Left cardiac atrium (tissue), 2 donors: Measurements from ENCODE around the gene RHEBL1. TPM values are rescaled to one million over a fixed set of nuclear protein-coding genes. Genes with fewer than 3 reads are reported as not detected.

ENCODE experiments used
- total RNA-seq, 2 donors: library from RNA; stranded (reverse); fragmentation: NEBNext Ultra II Directional; extraction: Animal tissue kit (Norgen Biotek cat#: 25700); gene quantifications; one replicate each; pipeline ENCODE4 v1.2.1, GENCODE V29; 2021
- donor health status: DM: no; HTN: yes; CAD: no; lungs with severe emphysema.
- donor health status: DM: yes; HTN: yes; CAD: no.

The RHEBL1 gene
- total RNA-seq, 2 donors from 2014 or later, result 0.24 to 0.41 TPM

Other genes with a start within 250 kb of the RHEBL1 start
- 10 to 100 TPM; 34.7 to 37.5 TPM for gene DDX23, start 217.8 kb downstream of the RHEBL1 start, total RNA-seq
- gene RND1, start 204.1 kb downstream of the RHEBL1 start, total RNA-seq, result under 1 TPM; 0.56 to 0.79 TPM
- gene FKBP11, start 144.5 kb downstream of the RHEBL1 start, total RNA-seq, result 10 to 100 TPM; 14.5 to 25.0 TPM
- gene ARF3, start 112.5 kb downstream of the RHEBL1 start, total RNA-seq, result 10 to 100 TPM; 72.2 to 90.5 TPM
- gene WNT10B, start 98.2 kb downstream of the RHEBL1 start, total RNA-seq, result 1 to 10 TPM in 1 of 2 donors, under 1 TPM in 1; 0.65 to 1.0 TPM
- gene WNT1, start 91.7 kb downstream of the RHEBL1 start, total RNA-seq, result not detected
- gene DDN, start 70.6 kb downstream of the RHEBL1 start, total RNA-seq, result under 1 TPM; 0.29 to 0.84 TPM
- gene PRKAG1, start 51.2 kb downstream of the RHEBL1 start, total RNA-seq, result 10 to 100 TPM; 70.2 to 72.2 TPM
- 10 to 100 TPM; 44.1 to 47.4 TPM for gene KMT2D, start 9.2 kb downstream of the RHEBL1 start, total RNA-seq
- gene DHH, start 24.8 kb upstream of the RHEBL1 start, total RNA-seq, result 1 to 10 TPM in 1 of 2 donors, under 1 TPM in 1; 0.97 to 1.0 TPM
- gene LMBR1L, start 40.9 kb upstream of the RHEBL1 start, total RNA-seq, result 10 to 100 TPM; 24.4 to 46.0 TPM
- gene TUBA1B, start 61.4 kb upstream of the RHEBL1 start, total RNA-seq, result 100 to 1,000 TPM; 577 to 615 TPM
- 100 to 1,000 TPM; 119 to 134 TPM for gene TUBA1A, start 119.1 kb upstream of the RHEBL1 start, total RNA-seq
- gene TUBA1C, start 195.1 kb upstream of the RHEBL1 start, total RNA-seq, result 10 to 100 TPM; 68.0 to 99.9 TPM
- under 1 TPM in 1 of 2 donors, not detected in 1; 0.59 TPM for gene PRPH, start 225.2 kb upstream of the RHEBL1 start, total RNA-seq